SIG-M5 treated with dmso at 0.1 percent for 504 hours (cell line): ENCODE results near the gene IGFBP7.
A peak's percentile ranks its signal among the peaks of the same experiment; 100 is the strongest.

Experiments
- DNase-seq: peaks from one replicate; lab custom pipeline; 2025; ENCODE audit not compliant: unreplicated experiment; lab: John Stamatoyannopoulos, UW

The IGFBP7 gene

DNA sequence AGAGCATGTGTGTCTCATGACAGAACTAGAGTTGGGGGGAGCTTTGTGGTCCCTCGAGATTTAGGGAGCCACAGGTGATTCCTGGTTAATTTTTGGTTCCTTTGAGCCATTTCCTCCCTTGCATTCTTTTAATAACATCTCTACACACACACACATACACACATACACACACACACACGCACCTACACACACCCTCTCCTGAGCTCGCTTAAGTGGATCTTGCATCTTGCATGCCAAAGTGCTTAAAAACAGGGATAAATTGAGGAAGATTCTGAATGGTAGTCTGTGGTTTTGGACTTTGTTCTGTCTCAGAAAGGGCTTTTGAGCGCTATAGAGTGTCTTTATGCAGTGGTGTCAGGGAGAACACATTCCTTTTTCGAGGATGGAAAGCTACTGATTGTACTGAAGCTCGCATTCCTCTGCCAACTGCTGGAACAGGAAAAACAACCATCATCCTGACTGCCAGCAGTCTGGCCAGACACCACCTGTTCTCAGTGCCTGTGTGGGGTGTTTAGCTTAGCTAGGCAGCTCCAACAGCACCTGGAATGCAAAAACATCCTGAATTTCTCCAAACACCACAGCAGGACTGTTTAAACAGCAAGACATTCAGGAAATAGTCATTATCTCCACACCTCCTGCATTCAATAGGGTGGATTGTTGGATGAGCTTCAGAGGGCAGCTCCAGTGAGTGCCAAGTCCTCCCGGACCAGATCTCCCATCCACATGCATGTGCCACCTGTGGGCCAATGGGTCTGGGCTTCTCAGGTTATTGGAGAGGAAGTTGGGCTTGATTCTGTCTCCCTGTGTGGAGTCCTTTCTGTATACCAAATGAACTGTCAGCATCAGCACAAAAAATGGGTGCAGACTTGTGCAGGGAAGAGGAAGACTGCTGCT, 21.9 kb upstream of the IGFBP7 start:
- DNase-seq = no peak

DNA sequence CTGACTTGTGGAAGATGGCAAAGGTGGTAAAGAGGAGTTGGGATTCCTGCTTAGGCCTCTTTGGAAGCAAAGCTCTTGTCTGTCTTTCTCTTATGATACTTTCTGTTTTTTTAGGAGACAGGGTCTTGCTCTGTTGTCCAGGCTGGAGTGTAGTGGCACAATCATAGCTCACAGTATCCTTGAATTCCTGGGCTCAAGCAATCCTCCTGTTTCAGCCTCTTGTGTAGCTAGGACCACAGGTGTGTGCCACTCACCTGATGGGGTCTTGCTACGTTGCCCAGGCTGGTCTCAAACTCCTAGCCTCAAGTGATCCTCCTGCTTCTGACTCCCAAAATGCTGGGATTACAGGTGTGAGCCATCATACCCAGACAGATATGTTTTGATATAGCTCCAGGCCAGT, 19.3 kb upstream of the IGFBP7 start:
- DNase-seq = no peak

DNA sequence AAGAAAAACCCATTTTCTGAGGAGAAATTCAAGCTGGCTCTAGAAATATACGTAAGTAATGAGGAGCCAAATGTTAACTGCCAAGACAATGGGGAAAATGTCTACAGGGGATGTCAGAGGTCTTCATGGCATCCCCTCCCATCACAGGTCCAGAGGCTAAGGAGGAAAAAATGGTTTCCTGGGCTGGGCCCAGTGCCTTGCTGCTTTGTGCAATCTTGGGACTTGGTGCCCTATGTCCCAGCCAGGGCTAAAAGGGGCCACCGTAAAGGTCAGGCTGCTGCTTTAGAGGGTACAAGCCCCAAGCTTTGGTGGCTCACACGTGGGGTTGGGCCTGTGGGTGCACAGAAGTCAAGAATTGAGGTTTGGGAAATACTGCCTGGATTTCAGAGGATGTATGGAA, 17.2 kb upstream of the IGFBP7 start:
- DNase-seq = no peak

DNA sequence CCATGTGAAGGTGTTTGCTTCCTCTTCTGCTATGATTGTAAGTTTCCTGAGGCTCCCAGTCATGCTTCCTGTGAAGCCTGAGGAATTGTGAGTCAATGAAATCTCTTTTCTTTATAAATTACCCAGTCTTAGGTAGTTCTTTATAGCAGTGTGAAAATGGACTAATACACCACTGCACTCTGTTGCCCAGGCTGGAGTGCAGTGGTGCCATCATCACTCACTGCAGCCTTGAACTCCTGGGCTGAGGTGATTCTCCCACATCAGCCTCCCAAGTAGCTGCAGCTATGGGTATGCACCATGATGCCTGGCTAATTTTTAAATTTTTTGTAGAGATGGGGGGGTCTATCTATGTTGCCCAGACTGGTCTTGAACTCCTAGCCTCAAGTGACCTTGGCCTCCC, 15.8 kb upstream of the IGFBP7 start:
- DNase-seq = no peak

DNA sequence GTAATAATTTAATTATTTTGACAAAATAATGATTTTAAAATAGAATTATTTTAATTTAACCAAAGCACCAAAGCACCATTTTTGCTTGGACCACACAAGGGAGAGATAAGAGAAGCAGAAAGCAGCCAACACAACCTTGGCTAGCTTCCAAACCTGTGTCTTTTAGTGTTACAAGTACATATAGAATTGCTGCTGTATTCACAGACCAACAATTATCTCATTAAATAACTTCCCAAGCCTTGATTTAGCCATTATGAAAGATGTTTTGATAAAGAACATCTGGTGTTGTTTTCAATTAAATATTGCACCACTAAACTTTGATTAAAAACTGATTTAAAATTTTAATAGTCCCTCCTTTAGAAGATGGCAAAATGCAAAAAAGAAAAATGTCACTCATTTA, 14.0 kb upstream of the IGFBP7 start:
- no peak for DNase-seq

DNA sequence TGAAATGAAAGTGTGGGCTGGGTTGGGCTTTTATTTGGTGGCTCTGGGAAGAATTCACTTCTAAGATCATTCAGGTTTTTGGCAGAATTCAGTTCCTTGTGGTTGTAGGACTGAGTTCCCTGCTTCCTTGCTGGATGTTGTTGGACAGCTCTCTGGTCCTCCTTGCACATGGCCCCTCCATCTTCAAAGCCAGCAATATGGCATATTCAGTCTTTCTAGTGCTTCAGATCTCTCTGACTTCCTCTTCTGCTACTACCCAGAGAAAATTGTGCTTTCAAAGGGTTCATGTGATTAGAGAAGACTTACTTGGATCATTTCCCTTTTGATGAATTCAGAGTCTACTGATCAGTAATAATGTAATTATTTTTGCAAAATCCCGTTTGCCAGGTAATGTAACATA, 12.8 kb upstream of the IGFBP7 start:
- no peak for DNase-seq

DNA sequence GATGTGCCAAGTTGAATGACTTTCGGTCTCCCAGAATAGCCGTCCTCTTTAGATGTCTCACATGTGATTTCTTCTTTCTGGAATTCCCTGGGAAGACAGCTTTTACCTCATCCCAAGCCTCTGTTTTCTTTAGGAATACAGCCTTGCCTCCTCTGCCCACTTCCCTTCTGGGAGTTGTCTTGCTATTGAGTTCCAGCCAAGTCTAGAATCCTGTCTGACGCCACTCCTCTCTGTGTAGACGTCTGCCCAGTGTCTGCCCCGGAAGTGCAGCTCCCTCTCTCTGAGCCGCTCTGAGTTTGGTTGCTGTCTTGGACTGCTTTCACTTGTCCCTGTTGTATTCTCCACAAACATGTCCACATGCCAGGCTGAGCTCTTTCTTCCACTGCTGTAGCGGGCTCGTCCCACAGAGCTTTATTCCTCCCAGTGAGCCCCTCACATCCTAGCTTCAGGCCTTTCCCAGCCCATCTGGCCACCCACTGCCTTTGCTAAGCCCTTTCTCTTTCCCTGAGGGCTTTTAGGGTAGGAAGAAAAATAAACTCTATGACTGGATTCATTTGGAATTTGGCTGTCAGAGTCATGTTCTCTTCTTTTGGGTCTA, 9.0 kb upstream of the IGFBP7 start:
- no peak for DNase-seq

DNA sequence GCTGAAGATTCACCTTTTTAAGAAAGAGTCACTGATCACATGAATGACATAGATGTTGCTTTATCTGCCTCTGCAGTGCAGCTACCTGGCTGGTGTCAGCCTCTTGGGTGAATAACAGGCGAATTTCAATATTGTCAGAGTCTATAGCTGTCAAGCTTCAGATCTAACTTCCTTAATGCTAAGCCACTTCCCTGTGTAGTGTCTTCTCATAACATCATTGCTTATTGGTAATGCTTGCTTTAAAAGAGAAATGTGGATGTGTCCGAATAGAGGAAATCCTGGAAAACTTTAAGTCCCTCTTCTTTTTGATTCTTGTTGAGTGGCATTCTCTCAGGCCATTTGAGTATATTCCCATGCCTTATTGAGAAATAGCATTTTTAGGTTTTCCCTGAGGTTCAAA, 7.3 kb upstream of the IGFBP7 start:
- DNase-seq = no peak

DNA sequence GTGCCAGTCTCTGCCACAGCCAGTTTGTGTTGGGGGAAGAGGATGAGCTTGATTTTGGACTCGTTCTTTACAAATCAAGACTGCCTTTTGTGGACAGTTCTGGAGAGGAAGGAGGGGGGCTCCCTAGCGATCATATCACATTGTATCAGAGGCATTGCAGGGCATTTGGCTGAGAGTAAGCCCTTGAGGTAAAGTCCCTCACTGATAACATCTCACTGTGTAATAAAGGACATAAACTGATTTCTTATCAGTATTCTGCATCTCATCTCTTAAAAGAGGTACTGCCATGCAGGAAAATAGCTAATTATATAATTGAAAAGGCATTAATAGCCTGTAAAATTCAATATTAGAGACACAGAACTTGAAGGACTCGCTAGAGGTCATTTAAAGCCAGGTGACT, 6.1 kb upstream of the IGFBP7 start:
- no peak for DNase-seq

DNA sequence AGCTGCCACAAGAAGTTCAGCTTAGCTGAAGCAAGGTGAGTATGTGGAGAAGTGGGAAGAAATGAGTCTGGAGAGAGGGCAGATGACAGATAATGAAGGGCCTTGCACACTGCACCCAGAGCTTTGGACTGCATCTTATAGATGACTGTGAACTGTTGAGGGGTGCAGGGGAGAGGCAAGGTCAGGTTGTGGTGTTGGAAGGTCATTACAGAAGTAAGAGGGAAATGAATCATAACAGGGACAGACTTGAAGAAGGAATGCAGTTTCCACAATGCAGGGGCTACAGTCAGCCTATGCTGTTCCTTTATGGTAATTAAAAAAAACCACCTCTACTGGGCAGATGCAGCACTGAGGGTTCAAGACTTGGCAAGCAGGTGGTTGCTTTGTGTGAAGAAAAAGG, 4.8 kb upstream of the IGFBP7 start:
- DNase-seq = no peak

DNA sequence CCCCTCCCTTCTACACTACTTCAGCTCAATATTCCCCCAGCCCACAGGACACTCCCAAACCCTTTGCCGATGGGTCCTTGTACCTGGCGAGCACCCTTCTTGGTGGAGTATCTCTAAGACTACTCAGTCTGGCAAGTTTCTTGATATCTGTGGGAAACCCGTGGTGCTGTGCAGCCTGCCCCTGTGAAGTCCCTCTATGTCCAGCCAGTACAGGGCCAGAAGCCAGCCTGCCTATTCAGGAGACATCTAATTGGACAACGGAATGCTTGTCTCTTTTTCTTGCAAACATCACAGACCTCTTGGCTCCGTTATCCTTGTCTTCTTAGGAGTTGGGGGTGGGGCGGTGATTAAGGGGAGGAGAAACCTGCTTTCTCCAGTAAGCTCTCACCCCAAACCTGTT, 3.7 kb upstream of the IGFBP7 start:
- no peak for DNase-seq

DNA sequence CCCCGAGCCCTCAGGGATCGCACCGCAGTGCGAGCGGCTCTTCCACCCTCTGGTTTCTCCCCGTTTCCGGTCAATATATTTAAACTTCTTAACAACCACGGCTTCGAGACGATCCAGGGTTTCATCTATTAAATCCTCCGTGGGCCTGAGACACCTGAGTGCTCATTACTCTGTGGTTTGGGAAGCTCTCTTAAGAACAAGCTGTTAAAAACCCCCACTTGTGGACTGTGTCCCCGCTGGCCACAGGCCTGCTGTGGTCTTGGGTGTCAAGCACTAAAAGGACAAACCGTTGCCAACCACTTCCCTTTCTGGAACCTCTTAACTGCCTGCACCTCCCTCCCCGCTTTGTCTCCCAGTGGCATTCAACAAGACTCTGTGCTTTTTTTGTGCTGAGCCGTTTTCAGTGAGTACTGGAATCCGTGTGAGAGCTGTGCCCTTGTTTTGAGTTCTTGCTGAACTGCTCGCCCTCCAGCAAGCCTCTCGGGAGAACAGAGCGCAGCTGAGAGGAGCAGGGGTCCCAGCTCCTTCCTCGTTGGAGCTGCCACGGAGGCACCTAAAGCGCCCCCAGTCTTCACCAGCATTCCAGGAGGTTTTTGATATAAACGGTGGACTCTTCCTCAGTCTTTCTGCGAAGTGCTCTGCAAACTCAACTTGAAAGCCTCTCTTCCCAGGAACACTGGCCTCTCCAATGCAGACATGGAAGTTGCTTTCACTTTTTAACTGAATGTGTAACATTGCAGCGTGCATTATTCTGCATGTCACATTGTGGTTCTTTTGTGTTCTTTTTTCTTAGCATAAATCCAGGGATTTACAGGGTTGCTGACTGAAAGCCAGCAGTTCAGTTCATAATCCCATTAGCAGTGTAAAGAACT, 691 bp upstream of the IGFBP7 start:
- DNase-seq = peak; percentile 84

DNA sequence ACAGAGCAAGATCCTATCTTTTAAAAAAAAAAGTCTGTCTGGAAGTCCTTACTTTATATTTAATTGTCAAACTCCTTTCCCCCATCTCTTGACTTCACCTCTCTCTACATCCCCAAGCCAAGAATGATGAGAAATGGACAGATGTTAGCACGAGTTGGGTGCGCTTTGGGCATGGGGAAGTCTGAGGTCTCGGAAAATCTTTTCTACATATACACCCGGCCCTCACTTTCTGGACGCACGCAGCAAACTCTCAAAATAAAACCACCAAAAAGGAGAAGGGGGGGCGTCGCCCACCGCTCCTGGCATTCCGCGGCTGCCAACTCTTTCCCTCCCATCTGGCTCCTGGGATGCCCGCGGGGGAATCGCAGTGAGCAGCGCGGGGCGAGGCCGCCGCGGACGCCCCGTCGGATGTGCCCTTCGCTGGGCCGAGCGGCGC, 756 bp downstream of the IGFBP7 start:
- DNase-seq = no peak

DNA sequence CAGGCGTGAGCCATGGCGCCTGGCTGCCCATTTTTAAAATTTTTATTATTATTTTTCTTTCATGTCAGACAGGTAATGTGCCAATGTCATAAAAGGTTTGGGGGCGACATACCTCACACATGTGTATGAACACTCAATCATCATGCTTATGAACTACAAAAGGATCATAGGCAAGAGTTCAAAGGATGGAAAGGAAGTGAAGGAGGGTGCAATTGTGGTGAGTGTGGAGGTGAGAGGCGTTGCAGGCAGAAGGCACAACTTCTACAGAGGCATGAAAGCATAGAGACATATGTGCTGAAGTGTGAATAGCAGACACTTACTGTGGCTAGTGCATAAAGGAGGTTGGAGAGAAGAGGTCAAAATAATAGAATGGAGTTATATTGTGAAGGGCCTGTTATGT, 4.0 kb downstream of the IGFBP7 start:
- no peak for DNase-seq

DNA sequence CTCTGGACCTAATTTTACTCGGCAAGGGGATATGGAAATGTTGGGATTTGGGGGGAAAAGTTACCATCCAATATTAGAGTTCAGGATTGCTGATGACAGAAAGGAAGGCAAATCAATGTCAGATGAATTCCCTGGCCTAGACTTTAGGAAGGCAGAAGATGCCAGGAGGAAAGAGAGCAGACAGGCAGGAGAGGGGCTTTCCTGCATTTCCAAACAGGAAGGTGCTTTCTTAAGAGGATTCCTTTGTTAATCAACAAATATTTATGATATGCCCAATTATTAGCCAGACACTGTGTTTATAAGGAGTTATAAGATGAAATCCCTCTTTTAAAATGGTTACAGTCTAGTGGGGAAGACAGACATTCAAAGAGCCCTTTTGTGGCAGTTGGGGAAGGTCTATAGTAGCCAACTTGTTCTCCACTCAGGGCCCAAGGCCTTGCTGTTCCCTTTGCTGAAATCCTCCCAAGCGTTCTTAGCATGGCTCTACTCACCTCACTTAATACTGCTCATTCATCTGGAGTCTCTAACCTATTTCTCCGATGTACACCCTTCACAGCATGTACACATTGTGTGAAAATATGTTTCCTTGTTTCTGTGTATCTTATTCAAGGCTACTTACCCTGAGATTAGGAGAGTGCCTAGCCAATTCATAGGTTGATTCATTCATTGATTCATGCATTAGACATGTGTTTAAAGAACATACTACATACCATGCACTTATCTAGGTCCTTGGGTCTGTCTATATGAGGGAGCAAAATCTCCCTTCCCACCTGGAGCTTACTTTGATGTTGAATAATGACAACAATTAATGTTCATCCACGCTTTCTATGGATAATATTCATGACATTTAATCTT, 5.3 kb downstream of the IGFBP7 start:
- DNase-seq = no peak

DNA sequence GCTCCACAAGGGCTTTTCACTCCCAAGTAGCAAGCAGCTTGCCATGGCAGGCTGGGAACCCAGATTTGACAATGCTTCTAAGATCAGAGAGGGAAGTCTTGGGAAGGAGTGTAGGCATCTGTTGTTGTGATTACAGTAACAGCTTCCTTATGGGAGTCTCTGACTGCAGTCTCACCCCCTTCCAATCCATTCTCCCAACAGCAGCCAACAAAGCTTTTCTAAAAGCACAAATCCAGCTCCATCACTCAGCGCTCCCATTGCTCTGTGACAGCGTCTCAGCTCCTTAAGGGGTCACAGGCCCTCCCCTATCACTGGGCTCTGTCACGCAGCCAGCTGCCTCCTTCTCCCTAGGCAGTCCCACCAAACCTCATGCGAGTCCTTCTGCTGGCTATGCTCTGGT, 7.1 kb downstream of the IGFBP7 start:
- no peak for DNase-seq

DNA sequence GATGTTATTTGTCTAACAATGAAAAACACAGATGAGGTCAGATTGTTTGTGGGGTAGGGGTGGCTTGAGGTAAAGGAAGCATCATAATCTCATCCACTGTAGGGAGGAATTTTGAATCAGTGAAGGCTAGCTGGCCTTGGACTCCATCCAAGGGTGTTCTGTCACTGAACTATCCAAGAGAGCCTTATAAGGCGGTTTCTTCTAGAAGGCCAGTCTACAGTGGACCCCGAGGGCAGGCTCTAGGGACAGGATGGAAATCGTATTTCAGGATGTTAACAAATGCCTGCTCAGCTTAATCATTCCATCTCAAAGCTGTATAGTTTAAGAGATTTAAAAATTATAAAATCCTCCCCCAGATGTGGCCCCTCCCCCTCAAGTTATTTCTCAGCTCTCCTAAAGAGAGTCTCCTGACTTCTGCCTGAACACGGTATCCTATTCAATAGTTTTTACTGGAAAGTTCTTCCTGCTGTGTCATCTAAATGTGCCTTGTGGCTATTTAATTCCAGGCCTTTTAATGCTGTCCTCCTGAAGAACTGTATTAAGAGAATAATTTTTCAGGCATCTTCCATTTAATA, 8.0 kb downstream of the IGFBP7 start:
- no peak for DNase-seq

DNA sequence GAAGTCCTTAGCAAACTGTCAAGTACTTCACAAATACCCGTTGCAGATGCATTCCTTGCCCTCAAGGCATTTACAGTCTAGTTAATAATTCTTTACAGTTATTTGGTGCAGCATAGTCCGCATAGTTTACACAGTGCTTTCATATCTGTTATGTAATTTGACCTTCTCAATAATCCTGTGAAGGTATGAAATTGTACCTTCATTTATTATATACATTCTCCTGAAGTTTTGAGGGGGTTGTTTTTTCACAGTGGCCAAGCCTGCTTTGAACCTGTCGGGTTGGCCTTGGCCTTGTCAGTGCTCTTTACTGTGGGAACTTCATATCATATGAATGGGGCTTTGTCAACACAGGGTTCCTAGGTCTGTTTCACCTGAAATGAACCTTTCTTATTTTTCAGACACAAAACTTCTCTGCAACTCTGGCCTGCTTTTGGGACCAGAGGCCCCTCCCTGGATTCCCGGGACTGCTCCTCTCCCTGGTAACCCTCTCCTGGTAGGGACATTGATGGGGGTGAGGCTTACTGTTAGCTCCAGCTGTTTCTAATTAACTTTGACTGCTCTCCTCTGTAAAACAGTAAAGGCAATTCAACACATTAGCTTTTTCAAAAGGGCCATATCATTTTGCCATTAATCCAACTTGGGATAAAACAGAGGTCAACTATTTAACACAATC, 9.1 kb downstream of the IGFBP7 start:
- DNase-seq = no peak

DNA sequence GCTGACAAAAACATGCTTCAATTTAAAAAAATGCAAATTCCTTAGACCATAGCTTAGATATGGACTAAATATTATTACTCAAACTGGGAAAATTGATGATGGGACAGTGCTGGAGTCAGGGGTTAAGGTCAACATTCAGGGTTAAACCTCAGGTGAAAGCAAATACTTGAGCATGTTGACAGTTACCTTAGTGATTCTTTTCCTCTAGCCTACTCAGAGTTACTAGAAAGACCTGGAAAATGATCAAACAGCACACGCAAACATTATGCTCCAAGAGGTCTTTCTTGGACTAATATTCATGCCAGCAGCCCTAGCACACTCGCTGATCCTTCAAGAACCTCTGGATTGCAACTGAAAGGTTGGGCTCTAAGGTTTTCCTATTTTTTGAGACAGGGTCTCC, 10.8 kb downstream of the IGFBP7 start:
- no peak for DNase-seq

DNA sequence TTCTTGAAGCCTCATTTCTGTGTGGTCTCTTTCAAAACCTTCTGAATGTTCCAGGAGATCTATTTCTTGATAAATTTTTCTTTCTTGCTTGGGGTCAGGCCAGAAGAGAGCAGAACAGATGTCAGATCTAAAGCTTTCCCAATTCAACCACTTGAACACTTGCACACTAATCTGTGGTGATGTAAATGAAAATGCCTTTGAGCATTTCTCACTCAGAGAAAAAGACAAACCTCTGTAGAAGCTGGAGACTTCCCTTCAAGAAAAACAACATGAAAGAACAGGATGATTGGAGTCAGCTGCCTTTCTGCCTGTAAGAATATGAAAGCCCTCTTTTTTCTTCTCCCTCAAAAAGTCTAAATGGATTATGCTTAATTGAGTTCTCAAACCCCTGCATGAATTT, 11.2 kb downstream of the IGFBP7 start:
- DNase-seq = no peak
